Dermis lymphatic vessel endothelial cell (primary cell): ENCODE measurements around the gene ODAM. TPM values are rescaled to one million over a fixed set of nuclear protein-coding genes. Genes with fewer than 3 reads are reported as not detected.

ENCODE experiments used
- total RNA-seq: library from RNA; depleted of rRNA; stranded (reverse); fragments of >200 nt; gene quantifications from 2 replicates; pipeline ENCODE4 v1.2.1, GENCODE V29; 2014

ODAM gene
- total RNA-seq: not detected in 2 replicates

GRCh38 chr4:70195425-70195824 lies at the start of gene ODAM:
ODAM (plus strand) TSS chr4:70195725; CDS start chr4:70196544, 819 bp downstream.

GRCh38 chr4:70153937-70154336 lies 41.6 kb upstream of the ODAM start, which contains the start of gene PRR27:
PRR27 (plus strand) TSS chr4:70154237; CDS start chr4:70154376, 139 bp downstream.

GRCh38 chr4:70225824-70226223 lies 30.3 kb downstream of the ODAM start, which contains the start of gene FDCSP:
FDCSP (plus strand) TSS chr4:70226124; CDS start chr4:70231195, 5,071 bp downstream.

GRCh38 chr4:70242297-70242696 lies 46.8 kb downstream of the ODAM start, which contains the start of gene CSN3:
CSN3 (plus strand) TSS chr4:70242597; CDS start chr4:70244820, 2,223 bp downstream.

Other genes with a start within 250 kb of the ODAM start
- gene CSN2, start 230.0 kb upstream of the ODAM start, total RNA-seq: not detected in 2 replicates
- not detected in 2 replicates for gene STATH, start 199.8 kb upstream of the ODAM start, total RNA-seq
- gene HTN3, start 167.3 kb upstream of the ODAM start, total RNA-seq: not detected in 2 replicates
- not detected in 2 replicates for gene HTN1, start 145.3 kb upstream of the ODAM start, total RNA-seq
- gene PRR27, start 41.5 kb upstream of the ODAM start, total RNA-seq: not detected in 2 replicates
- not detected in 2 replicates for gene FDCSP, start 30.4 kb downstream of the ODAM start, total RNA-seq
- gene CSN3, start 46.9 kb downstream of the ODAM start, total RNA-seq: not detected in 2 replicates
- not detected in 2 replicates for gene CABS1, start 139.3 kb downstream of the ODAM start, total RNA-seq
- gene SMR3A, start 165.0 kb downstream of the ODAM start, total RNA-seq: not detected in 2 replicates
- not detected in 2 replicates for gene SMR3B, start 187.4 kb downstream of the ODAM start, total RNA-seq
- not detected in 2 replicates for gene OPRPN, start 202.2 kb downstream of the ODAM start, total RNA-seq